T-helper 1 cell treated with Interleukin-12 subunit alpha and Interleukin-12 subunit beta and Interleukin-4 antibody, amounts not matched to agents 30 μg/mL and 1 μg/mL, for 36 hours (primary cell): Measurements from ENCODE around the gene NOL3.

ENCODE experiments used
- H3K27ac Mint-ChIP-seq: one replicate; pipeline ENCODE4 v1.8.0; 2021; ENCODE audit warnings: mild to moderate bottlenecking, mixed read lengths
- H3K27me3 Mint-ChIP-seq: one replicate; pipeline ENCODE4 v1.8.0; 2021; ENCODE audit warnings: low read depth, mixed read lengths
- H3K36me3 Mint-ChIP-seq: one replicate; pipeline ENCODE4 v1.8.0; 2021; ENCODE audit warnings: low read depth, mixed read lengths
- H3K4me1 Mint-ChIP-seq: one replicate; pipeline ENCODE4 v1.8.0; 2021; ENCODE audit warnings: low read depth, mixed read lengths
- H3K4me3 Mint-ChIP-seq: one replicate; pipeline ENCODE4 v1.8.0; 2021; ENCODE audit warnings: mild to moderate bottlenecking, moderate library complexity, mixed read lengths
- H3K9me3 Mint-ChIP-seq: one replicate; pipeline ENCODE4 v1.8.0; 2021; ENCODE audit warnings: mixed read lengths

The NOL3 gene

GRCh38 chr16:67149276-67150046, 20.9 kb upstream of the NOL3 start:
- H3K4me3 Mint-ChIP-seq = peak overlapping the region; percentile 46
- no peak overlapping the region for H3K27ac Mint-ChIP-seq

GRCh38 chr16:67150047-67150832, 20.1 kb upstream of the NOL3 start:
- Mint-ChIP-seq H3K27me3 (no peaks in the 10 kb centered on the region), H3K36me3 (peaks cover 31% of the 10 kb centered on the region), H3K9me3 (no peaks in the 10 kb centered on the region), H3K4me3 (no peak overlapping the region), H3K4me1 (peaks cover 27% of the 10 kb centered on the region), H3K27ac (no peak overlapping the region)

More at GRCh38 chr16:67149276-67150046, 20.9 kb upstream of the NOL3 start:
- no peaks in the 10 kb centered on the region for H3K27me3 Mint-ChIP-seq
- H3K36me3 Mint-ChIP-seq = peaks cover 32% of the 10 kb centered on the region
- no peaks in the 10 kb centered on the region for H3K9me3 Mint-ChIP-seq
- peaks cover 27% of the 10 kb centered on the region for H3K4me1 Mint-ChIP-seq

DNA sequence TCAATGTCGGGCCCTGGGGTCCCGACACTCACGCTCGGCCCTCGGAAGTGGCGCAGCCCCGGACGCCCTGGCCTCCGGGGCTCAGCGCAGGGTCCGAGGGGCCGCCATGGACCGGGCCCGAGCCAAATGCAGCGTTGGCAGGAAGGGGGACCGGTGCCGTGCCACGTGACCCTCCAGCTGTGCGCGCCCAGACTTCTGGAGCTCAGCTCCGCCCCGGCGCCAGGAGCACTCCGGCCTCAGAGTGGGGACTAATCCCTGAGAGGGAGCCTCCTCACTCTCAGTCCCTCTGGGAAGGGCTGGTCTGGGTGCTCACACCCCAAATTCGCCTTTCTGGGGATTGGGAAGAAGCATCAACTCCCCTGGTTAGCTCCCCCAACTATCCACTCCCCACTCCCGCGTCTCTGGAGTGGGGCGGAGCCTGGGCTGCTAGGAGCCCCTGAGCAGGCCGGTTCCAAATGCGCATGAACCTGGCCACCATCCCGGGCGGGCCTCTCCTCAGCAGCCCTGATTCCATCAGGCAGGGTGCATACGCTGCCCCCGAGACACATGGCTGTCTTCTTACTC, 19.4 kb upstream of the NOL3 start, which contains the start of gene B3GNT9:
Gene B3GNT9 (minus strand): TSS at position 166 of the 564 bp plus-strand sequence. CDS start 513 bp downstream, outside the sequence.
- Mint-ChIP-seq H3K27ac (peak within 1 kb of the TSS; percentile 50), H3K36me3 (peaks cover 34% of the 10 kb centered on the region), H3K27me3 (no peaks in the 10 kb centered on the region), H3K4me3 (peak within 1 kb of the TSS; percentile 79), H3K4me1 (peaks cover 29% of the 10 kb centered on the region), H3K9me3 (no peaks in the 10 kb centered on the region)

- Mint-ChIP-seq H3K36me3 (peaks cover 34% of the 10 kb centered on the region), H3K4me3 (peak overlapping the region; percentile 79), H3K27ac (peak overlapping the region; percentile 50), H3K9me3 (no peaks in the 10 kb centered on the region), H3K4me1 (peaks cover 36% of the 10 kb centered on the region), H3K27me3 (no peaks in the 10 kb centered on the region)
Observed at GRCh38 chr16:67151431-67152097, 18.8 kb upstream of the NOL3 start.

DNA sequence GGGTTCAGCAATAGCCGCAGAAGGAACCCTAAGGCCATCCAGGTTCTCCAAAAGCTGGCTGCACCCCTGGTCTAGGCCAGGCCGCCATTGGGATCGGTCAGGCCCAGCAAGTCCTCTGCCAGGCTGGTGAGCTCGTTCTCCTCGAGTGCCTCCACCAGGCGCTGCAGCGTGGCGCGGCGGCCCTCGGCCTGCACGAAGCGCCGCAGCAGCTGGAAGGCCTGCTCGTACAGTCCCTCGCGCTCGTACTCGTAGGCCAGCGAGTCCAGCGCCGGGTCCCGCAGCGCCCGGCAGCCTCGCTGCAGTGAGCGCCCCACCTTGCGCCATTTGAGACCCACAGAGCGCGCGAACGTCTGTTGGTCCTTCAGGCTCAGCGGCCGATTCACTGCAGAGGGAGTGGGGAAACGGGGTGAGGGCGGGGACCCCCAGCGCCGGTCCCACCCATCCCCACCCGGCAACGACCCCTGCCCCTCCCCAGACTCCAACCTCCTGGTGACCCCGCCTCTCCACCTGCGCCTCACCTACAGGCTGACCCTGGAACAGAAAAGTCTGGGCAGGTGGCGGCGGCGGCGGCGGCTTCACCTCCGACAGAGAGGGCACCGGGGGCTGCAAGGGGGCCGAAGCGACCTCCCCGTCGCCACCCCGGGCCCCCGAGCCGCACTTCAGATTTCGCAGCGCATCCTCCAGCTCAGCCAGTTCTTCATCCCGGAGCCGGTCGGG, 15.6 kb upstream of the NOL3 start:
- H3K36me3 Mint-ChIP-seq = peaks cover 39% of the 10 kb centered on the region
- no peaks in the 10 kb centered on the region for H3K27me3 Mint-ChIP-seq
- no peaks in the 10 kb centered on the region for H3K9me3 Mint-ChIP-seq
- peak overlapping the region; percentile 78 for H3K4me3 Mint-ChIP-seq
- no peak overlapping the region for H3K27ac Mint-ChIP-seq
- peaks cover 55% of the 10 kb centered on the region for H3K4me1 Mint-ChIP-seq

DNA sequence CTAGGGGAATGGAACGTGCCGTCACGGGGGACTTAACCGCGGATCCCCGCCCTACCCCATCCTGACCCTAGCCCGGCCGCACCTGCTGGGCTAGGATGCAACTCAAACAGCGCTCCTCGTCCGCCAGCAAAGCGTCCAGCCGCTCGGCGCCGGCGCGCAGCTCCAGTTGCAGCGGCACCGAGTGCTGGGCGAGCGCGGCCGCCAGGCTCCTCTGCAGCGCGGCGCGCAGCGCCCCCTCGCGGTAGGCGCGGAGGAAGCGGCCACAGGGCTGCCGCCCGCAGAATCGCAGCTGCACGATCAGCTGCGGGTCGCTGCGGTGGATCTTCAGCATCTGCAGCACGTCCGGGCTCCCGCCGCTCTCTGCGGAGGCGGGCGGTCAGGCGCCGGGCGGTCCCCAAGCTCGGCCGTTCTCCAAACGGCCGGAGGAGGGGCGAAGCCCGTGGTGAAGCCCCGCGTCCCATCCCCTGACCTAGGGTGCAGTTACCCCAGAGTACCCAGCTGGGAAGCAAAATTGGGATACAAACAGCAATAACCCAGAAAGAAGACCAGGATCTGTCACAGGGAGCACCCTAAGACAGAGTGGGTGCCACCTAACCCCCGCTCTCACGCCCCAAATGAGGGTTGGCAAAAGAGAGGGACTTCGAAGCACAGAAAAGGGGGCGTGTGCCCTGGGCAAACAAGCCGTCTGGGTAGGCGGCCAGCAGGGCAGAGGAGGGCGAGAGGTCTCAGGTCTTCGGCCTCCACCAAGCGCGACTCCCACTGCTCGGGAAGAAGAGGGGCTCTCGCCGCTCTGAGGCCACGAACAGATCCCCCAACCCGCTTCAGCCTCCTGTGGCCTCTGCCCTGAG, 14.8 kb upstream of the NOL3 start:
- Mint-ChIP-seq H3K27ac (peak overlapping the region; percentile 99), H3K4me3 (peak overlapping the region; percentile 78), H3K4me1 (peaks cover 55% of the 10 kb centered on the region), H3K36me3 (peaks cover 39% of the 10 kb centered on the region), H3K9me3 (no peaks in the 10 kb centered on the region), H3K27me3 (no peaks in the 10 kb centered on the region)

DNA sequence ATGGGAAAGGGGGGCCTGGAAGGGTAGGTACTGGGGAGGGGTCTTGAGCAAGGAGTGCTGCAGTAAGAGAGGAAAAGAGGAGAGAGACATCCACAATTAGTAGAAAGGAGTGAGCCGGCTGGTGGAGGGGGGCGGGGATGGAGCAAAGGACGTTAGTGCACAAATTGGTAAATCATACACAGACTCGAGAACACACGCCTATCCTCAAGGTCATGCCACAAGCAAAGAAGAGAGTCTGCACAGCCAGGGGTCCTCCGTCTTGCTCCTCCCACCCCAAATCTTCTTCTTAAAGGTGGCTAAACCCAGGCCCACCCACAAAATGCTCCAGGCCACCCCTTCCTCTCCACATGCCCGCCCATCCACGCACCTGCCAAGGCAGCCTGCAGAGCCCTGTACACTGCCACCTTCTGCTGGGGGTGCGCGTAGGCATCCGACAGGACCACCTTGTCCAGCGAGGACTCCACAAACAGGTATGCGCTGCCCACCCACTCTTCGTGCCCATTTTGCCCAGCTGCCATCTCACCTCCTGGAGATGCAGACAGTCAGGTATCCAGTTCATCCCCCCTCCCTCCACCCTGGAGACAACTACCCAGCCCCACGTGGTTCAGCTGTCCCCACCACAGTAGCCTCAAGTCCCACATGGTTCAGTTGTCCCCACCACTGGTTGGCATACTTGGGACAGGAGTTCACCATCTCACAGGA, 14.0 kb upstream of the NOL3 start:
- H3K4me1 Mint-ChIP-seq = peaks cover 56% of the 10 kb centered on the region
- H3K4me3 Mint-ChIP-seq = peak overlapping the region; percentile 59
- peaks cover 42% of the 10 kb centered on the region for H3K36me3 Mint-ChIP-seq
- peak overlapping the region; percentile 99 for H3K27ac Mint-ChIP-seq
- H3K27me3 Mint-ChIP-seq = no peaks in the 10 kb centered on the region
- no peaks in the 10 kb centered on the region for H3K9me3 Mint-ChIP-seq

- Mint-ChIP-seq H3K4me3 (peak overlapping the region; percentile 91), H3K36me3 (peaks cover 44% of the 10 kb centered on the region), H3K27me3 (no peaks in the 10 kb centered on the region), H3K27ac (peak overlapping the region; percentile 99), H3K4me1 (peaks cover 56% of the 10 kb centered on the region), H3K9me3 (no peaks in the 10 kb centered on the region)
Observed at GRCh38 chr16:67157106-67157748, 13.1 kb upstream of the NOL3 start.

GRCh38 chr16:67157892-67158635, 12.3 kb upstream of the NOL3 start:
- H3K27me3 Mint-ChIP-seq = no peaks in the 10 kb centered on the region
- peaks cover 39% of the 10 kb centered on the region for H3K36me3 Mint-ChIP-seq
- H3K9me3 Mint-ChIP-seq = no peaks in the 10 kb centered on the region
- H3K4me1 Mint-ChIP-seq = peaks cover 54% of the 10 kb centered on the region
- H3K27ac Mint-ChIP-seq = peak overlapping the region; percentile 99
- peak overlapping the region; percentile 91 for H3K4me3 Mint-ChIP-seq

DNA sequence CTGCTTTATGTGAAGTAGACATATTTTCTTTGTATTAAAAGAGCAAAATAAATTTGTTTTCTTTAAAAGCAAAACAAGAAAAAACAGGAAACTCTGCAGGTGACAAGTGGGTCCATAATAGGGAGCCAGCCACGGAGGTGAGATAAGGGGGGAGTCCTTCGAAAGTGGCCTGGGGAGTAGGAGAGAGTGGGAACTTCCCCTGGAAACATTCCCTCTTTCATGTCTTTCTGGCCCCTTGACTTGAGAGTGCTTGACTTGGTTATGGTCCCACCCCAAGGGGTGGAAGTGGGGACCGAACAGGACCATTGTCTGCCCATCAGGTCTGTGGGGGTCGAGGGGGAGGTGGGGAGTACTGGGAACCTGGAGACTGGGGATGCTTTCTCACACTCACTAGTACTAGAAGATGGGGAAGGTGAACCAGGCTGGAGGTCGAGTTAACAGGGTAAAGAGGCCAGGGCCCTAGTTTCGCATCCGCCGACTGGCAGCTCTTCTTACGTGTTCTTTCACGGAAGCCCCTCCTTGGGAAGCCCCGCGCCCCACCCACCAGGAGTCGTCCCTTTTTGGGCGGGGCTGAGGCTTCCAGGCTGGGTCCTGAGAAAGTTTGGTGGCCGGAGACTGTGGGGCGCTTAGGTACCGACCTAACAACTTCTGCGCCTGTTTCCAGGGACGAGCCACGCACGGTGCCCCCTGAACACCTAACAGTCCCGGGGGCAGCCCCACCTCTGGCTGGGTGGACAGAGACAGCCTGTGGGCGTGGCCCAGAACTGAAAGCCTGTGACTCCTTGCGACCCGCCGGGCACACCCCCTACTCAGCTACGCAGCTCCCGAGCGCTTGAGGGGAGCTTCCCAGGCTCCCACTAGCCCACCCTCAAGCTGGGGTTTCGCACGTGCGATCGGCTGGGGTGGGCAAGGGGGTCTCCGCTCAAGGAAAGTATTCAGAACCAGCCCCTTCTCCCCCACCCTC, 11.4 kb upstream of the NOL3 start:
- Mint-ChIP-seq H3K4me1 (peaks cover 48% of the 10 kb centered on the region), H3K9me3 (no peaks in the 10 kb centered on the region), H3K27me3 (no peaks in the 10 kb centered on the region), H3K36me3 (peaks cover 33% of the 10 kb centered on the region), H3K27ac (peak overlapping the region; percentile 99), H3K4me3 (peak overlapping the region; percentile 91)

DNA sequence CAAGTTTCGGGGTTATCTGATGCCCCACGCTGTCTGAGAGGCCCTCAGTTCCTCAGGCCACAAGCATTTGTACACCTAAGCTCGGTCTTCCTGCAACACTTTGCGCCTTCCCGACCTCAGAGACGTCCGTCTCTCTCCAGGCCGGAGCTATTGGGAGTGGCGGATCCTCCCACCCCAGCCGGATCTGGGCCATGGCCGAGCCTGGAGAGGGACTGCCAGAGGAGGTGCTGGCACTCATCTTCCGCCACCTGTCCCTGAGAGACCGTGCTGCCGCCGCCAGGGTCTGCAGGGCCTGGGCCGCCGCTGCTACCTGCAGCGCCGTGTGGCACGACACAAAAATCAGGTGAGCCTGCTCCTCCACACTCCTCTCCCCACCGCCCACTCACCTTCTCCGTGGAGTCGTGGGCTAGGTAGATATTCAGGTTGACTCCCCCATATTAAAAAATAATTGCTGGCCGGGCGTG, 8.7 kb upstream of the NOL3 start:
- Mint-ChIP-seq H3K4me3 (peak overlapping the region; percentile 56), H3K9me3 (no peaks in the 10 kb centered on the region), H3K36me3 (peaks cover 30% of the 10 kb centered on the region), H3K4me1 (peaks cover 46% of the 10 kb centered on the region), H3K27me3 (peaks cover 16% of the 10 kb centered on the region), H3K27ac (no peak overlapping the region)
